GM12878 (cell line): ENCODE results near the gene MAML3.

Experiments used
- SMAD1 ChIP-seq: fragments of 450-650 bp; IDR thresholded peaks from 2 replicates; pipeline ENCODE4 v1.6.1; 2018; ENCODE audit warnings: mild to moderate bottlenecking, low read depth; ENCODE audit not compliant: partially characterized antibody
- SPI1 ChIP-seq: IDR thresholded peaks from 2 replicates; pipeline ENCODE4 v1.6.1; 2011; ENCODE audit warnings: low read depth, mild to moderate bottlenecking, low read length, moderate library complexity, borderline replicate concordance; ENCODE audit not compliant: insufficient read depth
- TAF1 ChIP-seq: IDR thresholded peaks from 2 replicates; pipeline ENCODE4 v1.6.1; 2011; ENCODE audit warnings: mild to moderate bottlenecking, low read depth, low read length, borderline replicate concordance

DNA sequence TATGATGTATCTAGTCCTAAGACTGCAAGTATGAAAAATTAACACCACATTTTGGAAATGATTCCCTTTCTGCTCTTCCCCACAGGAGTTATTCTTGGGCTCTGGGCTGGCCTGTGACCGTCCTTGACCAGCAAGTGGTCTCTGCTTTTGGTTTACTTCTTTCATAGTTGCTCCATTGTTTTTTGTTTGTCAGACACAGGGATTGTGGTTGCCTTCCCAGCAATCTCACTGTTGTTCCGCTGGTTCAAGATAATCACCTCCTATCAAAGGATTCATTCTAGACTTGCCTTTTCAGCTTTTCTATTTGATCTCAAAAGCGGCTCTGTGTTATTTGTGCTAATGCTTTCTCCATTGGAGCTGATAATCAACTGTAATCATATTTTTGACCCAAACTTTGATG, 269.5 kb downstream of the MAML3 start:
- TF ChIP-seq SMAD1 (no peak), SPI1 (no peak), TAF1 (no peak)
